ENCODE data around the gene XPO5. TPM values are rescaled to one million over a fixed set of nuclear protein-coding genes. Genes with fewer than 3 reads are reported as not detected.
A peak's percentile ranks its signal among the peaks of the same experiment; 100 is the strongest.
"Not testable (repeated sequence)": the region's sequence is repeated elsewhere in the genome, so short reads cannot be mapped to it uniquely, and the experiment has no call there.

The XPO5 gene
- total RNA-seq, 2 donors from 2014 or later, result 16.8 to 20.5 TPM

GRCh38 chr6:43608310-43608763 lies 32.5 kb upstream of the XPO5 start:
- intact Hi-C loops (cut with DNase I), result no loop called here
- ATAC-seq, result peak; percentile 50
- H3K36me3 ChIP-seq (replicated peaks in 1 of 2; ENCODE audit: insufficient read depth in 1 of 2, low read depth in 2 of 2), result no peaks in the 10 kb centered on the region

DNA sequence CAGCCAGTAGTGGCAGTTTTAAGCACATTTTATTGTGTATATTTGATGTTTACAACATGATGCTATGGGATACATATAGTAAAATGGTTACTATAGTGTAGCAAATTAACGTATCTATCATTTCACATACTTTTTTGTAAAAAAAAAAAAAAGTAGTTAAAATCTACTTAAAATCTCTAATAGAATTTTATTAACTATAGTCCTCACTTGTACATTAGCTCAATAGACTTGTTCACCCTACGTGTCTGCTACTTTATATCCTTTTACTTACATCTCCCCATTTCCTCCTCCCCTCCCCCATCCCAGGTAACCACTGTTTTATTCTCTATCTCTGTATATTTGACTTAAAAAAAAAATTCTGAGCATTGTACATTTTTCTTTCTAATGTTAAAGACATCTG lies 30.2 kb upstream of the XPO5 start:
- intact Hi-C loops (cut with DNase I), result no loop called here

More at GRCh38 chr6:43608310-43608763, 32.5 kb upstream of the XPO5 start:
- Histone ChIP-seq H3K27me3 (no peaks in the 10 kb centered on the region), H3K27ac (no peak overlapping the region), H3K9me3 (no peaks in the 10 kb centered on the region), H3K4me3 (no peak overlapping the region), H3K4me1 (no peaks in the 10 kb centered on the region)
- TF ChIP-seq, protein P1, sequence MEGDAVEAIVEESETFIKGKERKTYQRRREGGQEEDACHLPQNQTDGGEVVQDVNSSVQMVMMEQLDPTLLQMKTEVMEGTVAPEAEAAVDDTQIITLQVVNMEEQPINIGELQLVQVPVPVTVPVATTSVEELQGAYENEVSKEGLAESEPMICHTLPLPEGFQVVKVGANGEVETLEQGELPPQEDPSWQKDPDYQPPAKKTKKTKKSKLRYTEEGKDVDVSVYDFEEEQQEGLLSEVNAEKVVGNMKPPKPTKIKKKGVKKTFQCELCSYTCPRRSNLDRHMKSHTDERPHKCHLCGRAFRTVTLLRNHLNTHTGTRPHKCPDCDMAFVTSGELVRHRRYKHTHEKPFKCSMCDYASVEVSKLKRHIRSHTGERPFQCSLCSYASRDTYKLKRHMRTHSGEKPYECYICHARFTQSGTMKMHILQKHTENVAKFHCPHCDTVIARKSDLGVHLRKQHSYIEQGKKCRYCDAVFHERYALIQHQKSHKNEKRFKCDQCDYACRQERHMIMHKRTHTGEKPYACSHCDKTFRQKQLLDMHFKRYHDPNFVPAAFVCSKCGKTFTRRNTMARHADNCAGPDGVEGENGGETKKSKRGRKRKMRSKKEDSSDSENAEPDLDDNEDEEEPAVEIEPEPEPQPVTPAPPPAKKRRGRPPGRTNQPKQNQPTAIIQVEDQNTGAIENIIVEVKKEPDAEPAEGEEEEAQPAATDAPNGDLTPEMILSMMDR (IDR thresholded peaks at IDR 0.05), result peak; percentile 64 to 76 (median 68)
- no peak for TF ChIP-seq POLR2A (IDR thresholded peaks at IDR 0.05)
- peak; percentile 71 to 83 (median 74) for DNase-seq
- 2 to 5% methylated on average over 5 of the region's 5 CpGs for WGBS, 2 donors

GRCh38 chr6:43604174-43604573 lies 28.3 kb upstream of the XPO5 start:
- no peaks in the 10 kb centered on the region for H3K9me3 ChIP-seq
- H3K36me3 ChIP-seq (replicated peaks in 1 of 2; ENCODE audit: insufficient read depth in 1 of 2, low read depth in 2 of 2), result peaks cover 0 to 3% of the 10 kb centered on the region in 2 donors
- 90 to 98% methylated on average over 2 of the region's 2 CpGs for WGBS, 2 donors
- intact Hi-C loops (cut with DNase I), result no loop called here
- TF ChIP-seq POLR2A (IDR thresholded peaks at IDR 0.05), result no peak
- TF ChIP-seq, protein P1 (IDR thresholded peaks at IDR 0.05), result no peak
- H3K27ac ChIP-seq, result no peak overlapping the region
- H3K4me3 ChIP-seq, result no peak overlapping the region
- no peaks in the 10 kb centered on the region for H3K27me3 ChIP-seq
- H3K4me1 ChIP-seq, result no peaks in the 10 kb centered on the region
- DNase-seq (no peak), ATAC-seq (no peak)

More for the DNA sequence above, 30.2 kb upstream of the XPO5 start:
- Histone ChIP-seq H3K27me3 (no peaks in the 10 kb centered on the region), H3K9me3 (no peaks in the 10 kb centered on the region), H3K4me1 (no peaks in the 10 kb centered on the region), H3K4me3 (no peak overlapping the region), H3K27ac (no peak overlapping the region), H3K36me3 (replicated peaks in 1 of 2; ENCODE audit: insufficient read depth in 1 of 2, low read depth in 2 of 2) (peaks cover 0 to 3% of the 10 kb centered on the region in 2 donors)
- TF ChIP-seq POLR2A (IDR thresholded peaks at IDR 0.05), result no peak
- TF ChIP-seq, protein P1 (IDR thresholded peaks at IDR 0.05), result no peak
- ATAC-seq, result no peak
- no peak for DNase-seq
- 95 to 97% methylated on average over 2 of the region's 2 CpGs for WGBS, 2 donors

- Histone ChIP-seq H3K4me3 (no peak overlapping the region), H3K27ac (no peak overlapping the region), H3K27me3 (no peaks in the 10 kb centered on the region), H3K9me3 (no peaks in the 10 kb centered on the region), H3K36me3 (replicated peaks in 1 of 2; ENCODE audit: insufficient read depth in 1 of 2, low read depth in 2 of 2) (peaks cover 0 to 6% of the 10 kb centered on the region in 2 donors), H3K4me1 (no peaks in the 10 kb centered on the region)
- no peak for DNase-seq
- intact Hi-C loops (cut with DNase I), result no loop called here
- WGBS, 2 donors, result 96 to 98% methylated on average over 2 of the region's 2 CpGs
- TF ChIP-seq, protein P1 (IDR thresholded peaks at IDR 0.05), result no peak
- no peak for TF ChIP-seq POLR2A (IDR thresholded peaks at IDR 0.05)
- ATAC-seq, result no peak
Observed at GRCh38 chr6:43600595-43600994, 24.8 kb upstream of the XPO5 start.

DNA sequence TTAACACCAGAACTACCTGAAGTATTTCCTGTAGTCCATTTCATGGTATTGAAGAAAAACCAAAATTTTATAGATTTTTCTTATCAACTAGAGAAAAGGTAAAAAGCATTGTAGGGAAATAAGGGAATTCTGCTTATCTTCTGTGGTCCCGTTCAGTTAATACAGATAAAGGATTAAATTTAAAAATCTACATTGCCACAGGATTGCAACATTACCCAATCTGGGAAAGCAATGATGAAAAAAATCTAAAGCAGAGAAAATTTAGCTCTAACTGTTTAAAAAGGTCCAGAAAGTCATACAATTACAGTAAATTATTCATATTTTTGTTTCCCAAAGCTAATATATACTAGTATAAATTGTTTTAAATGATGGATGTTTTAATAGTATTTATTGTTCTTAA lies 18.1 kb upstream of the XPO5 start:
- Histone ChIP-seq H3K27me3 (no peaks in the 10 kb centered on the region), H3K27ac (no peak overlapping the region), H3K4me1 (no peaks in the 10 kb centered on the region), H3K9me3 (no peaks in the 10 kb centered on the region), H3K36me3 (replicated peaks in 1 of 2; ENCODE audit: insufficient read depth in 1 of 2, low read depth in 2 of 2) (peaks cover 0 to 3% of the 10 kb centered on the region in 2 donors), H3K4me3 (no peak overlapping the region)
- no peak for ATAC-seq
- 26 to 43% methylated on average over 1 of the region's 1 CpG for WGBS, 2 donors
- intact Hi-C loops (cut with DNase I), result no loop called here
- TF ChIP-seq, protein P1 (IDR thresholded peaks at IDR 0.05), result no peak
- no peak for TF ChIP-seq POLR2A (IDR thresholded peaks at IDR 0.05)
- DNase-seq, result no peak

DNA sequence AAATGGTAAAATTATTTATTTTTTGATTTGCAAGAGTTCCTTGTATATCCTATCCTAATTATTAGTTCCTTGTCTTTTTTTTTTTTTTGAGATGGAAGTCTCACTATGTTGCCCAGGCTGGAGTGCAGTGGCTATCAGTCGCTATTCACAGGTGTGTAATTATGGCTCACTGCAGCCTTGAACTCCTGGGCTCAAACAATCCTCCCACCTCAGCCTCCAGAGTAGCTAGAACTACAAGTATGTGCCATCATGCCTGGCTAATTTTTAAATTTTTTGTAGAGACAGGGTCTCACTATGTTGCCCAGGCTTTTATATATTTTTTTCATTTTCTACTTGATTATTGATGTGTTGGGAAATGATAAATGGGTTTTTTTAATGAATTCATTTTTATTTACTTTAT lies 13.7 kb upstream of the XPO5 start:
- ATAC-seq; H3K36me3 ChIP-seq (replicated peaks in 1 of 2; ENCODE audit: insufficient read depth in 1 of 2, low read depth in 2 of 2); H3K27me3 ChIP-seq; H3K4me3 ChIP-seq; H3K27ac ChIP-seq; H3K9me3 ChIP-seq; DNase-seq; intact Hi-C loops (cut with DNase I); H3K4me1 ChIP-seq: not testable (repeated sequence)
- WGBS, 2 donors, result 77 to 93% methylated on average over 1 of the region's 1 CpG
